ENCODE results near the gene SRRM2.

GRCh38 chr16:2762711-2763110 lies 10.3 kb downstream of the SRRM2 start:
- TF ChIP-seq EZH2 (IDR thresholded peaks at IDR 0.05; ENCODE audit: insufficient read depth, poor library complexity, severe bottlenecking), result no peak
- no peak for TF ChIP-seq EZH2phosphoT487 (IDR thresholded peaks at IDR 0.05; ENCODE audit: insufficient read depth, low read depth)

Measured in GM23248 (cell line).